VCaP (cell line): ENCODE measurements around the gene PTPRD.

Experiments
- H3K27ac ChIP-seq: fragments of 450-650 bp; 2 replicates; pipeline ENCODE4 v1.5.1; 2017
- CTCF ChIP-seq: fragments of 450-650 bp; conservative IDR thresholded peaks from 2 replicates; pipeline ENCODE4 v1.5.1; 2017; ENCODE audit warnings: mild to moderate bottlenecking, moderate library complexity

The PTPRD gene

GRCh38 chr9:8579661-8580060 is 2033.1 kb downstream of the PTPRD start:
- TF ChIP-seq CTCF, result no peak
- no peak overlapping the region for H3K27ac ChIP-seq

GRCh38 chr9:8576741-8577140 is 2036.1 kb downstream of the PTPRD start:
- no peak for TF ChIP-seq CTCF
- H3K27ac ChIP-seq, result no peak overlapping the region

GRCh38 chr9:8574846-8575245 is 2038.0 kb downstream of the PTPRD start:
- H3K27ac ChIP-seq, result no peak overlapping the region
- no peak for TF ChIP-seq CTCF

- no peak for TF ChIP-seq CTCF
- H3K27ac ChIP-seq, result no peak overlapping the region
Observed at GRCh38 chr9:8572209-8572608, 2040.6 kb downstream of the PTPRD start.

- no peak for TF ChIP-seq CTCF
Observed at GRCh38 chr9:8571643-8572042, 2041.2 kb downstream of the PTPRD start.

GRCh38 chr9:8570776-8571175 is 2042.0 kb downstream of the PTPRD start:
- TF ChIP-seq CTCF, result no peak
- no peak overlapping the region for H3K27ac ChIP-seq

More at GRCh38 chr9:8571643-8572042, 2041.2 kb downstream of the PTPRD start:
- H3K27ac ChIP-seq, result no peak overlapping the region

- no peak overlapping the region for H3K27ac ChIP-seq
- no peak for TF ChIP-seq CTCF
Observed at GRCh38 chr9:8569823-8570222, 2043.0 kb downstream of the PTPRD start.
